HG02973 (cell line): Measurements from ENCODE around the gene RSKR.
"Not testable (repeated sequence)": the region's sequence is repeated elsewhere in the genome, so short reads cannot be mapped to it uniquely, and the experiment has no call there.

ENCODE experiments used
- ATAC-seq: cut with Tn5 transposase; IDR thresholded peaks from one replicate; pipeline ENCODE4 v1.9.1; 2021; ENCODE audit warnings: moderate library complexity; ENCODE audit not compliant: unreplicated experiment

Gene RSKR, protein sequence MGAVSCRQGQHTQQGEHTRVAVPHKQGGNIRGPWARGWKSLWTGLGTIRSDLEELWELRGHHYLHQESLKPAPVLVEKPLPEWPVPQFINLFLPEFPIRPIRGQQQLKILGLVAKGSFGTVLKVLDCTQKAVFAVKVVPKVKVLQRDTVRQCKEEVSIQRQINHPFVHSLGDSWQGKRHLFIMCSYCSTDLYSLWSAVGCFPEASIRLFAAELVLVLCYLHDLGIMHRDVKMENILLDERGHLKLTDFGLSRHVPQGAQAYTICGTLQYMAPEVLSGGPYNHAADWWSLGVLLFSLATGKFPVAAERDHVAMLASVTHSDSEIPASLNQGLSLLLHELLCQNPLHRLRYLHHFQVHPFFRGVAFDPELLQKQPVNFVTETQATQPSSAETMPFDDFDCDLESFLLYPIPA

DNA sequence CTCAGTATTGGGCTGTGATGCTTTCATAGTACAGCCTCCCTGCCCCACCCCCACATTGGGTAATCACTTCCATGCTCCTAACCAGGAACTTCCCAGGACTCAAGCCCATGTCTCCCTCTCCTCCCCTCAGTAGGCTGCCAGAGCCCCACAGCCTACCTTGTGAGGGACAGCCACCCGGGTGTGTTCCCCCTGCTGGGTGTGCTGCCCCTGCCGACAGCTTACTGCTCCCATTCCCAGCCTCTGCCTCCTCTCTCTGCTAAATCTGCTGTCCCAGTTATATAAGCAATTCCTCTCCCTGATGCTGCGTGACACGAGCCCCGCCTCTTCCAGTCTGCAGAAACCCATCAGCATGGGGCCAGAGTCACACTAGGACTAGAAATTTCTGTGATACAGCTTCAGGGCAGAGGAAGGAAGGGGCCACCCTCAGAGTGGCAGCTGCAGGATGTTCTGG is at the start of gene RSKR:
Gene RSKR, minus strand, starts transcription at position 255 of the 451 bp plus-strand sequence. Its CDS starts 24 bp downstream, at position 231.
- ATAC-seq, result no peak

DNA sequence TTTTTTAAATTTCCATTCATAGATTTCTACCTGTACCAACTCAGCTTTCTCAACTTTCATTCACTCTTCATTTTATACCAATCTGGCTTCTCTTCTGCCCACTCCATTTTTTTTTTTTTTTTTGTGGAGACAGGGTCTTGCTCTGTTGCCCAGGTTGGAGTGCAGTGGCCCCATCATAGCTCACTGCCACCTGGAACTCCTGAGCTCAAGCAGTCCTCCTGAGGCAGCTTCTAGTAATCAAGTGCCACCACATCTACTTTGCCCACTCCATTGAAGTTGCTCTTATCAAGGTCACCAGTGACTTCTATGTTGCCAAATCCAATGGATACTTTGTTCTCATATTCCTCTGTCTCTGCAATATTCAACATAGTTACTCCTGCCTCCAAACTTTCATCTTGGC is 49.7 kb upstream of the RSKR start:
- ATAC-seq, result no peak

DNA sequence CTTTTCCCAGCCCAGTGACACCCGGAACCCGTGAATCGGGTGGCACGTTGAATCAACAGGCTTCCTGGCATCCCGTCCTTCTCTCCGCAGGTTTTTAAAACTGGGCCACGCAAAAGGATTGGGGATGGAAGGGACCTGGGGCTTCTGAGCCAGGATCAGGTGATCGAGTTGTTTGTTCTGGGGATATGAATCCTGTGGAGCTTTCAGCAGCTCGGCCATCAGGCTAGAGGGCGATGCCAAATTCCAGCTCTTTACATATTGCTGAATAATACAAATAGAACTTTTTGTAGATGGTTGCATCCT is 48.5 kb upstream of the RSKR start:
- ATAC-seq, result peak; percentile 6

DNA sequence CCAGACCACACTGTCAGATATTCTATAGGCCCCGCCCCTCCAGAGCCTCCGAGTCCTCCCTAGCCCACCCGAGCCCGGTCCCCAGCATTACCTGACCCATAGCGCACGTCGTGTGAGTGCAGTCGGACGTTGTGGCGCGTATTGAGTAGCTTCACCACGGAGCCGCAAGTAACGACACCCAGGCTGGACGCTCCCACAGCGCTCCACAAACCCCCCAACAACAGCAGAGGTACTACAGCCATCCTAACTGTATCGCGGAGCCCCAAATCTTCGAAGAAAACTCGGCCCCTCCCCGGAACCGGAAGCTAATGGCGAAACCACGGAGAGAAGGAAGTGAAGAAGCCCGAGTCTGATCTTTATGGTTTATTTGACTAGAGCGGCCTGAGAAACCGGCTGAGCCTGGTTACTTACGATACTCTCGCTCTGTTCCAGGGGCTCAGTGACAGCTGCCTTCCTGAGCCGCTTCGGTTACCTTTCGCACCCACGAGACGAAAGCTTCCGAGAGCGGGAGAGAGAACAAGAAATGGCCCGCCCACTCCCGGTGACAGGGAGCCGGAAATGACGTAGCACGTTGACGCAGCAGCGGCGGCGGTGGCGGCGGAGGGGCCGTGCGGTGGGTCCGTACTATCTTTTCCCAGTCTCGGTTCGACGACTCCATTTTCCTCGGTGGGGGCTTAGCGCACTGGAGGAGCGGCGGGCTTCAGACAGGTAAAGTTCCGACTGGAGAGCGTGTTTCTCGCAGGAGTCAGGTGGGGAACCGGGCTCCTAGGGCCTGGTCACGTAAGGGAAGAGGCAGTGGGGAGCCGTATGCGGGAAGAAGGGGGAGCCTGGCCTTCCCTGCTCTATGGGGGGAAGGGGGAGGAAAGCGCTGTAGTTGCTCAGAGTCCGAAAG is 47.9 kb upstream of the RSKR start, which contains the start of the genes SDF2 and SUPT6H:
Gene SDF2, minus strand, starts transcription at position 272 of the 892 bp plus-strand sequence. Its CDS starts 30 bp downstream, at position 242.
Gene SUPT6H, plus strand, starts transcription at position 571 of the 892 bp plus-strand sequence. CDS start 11,197 bp downstream, outside the sequence.
- ATAC-seq, result peak; percentile 78

DNA sequence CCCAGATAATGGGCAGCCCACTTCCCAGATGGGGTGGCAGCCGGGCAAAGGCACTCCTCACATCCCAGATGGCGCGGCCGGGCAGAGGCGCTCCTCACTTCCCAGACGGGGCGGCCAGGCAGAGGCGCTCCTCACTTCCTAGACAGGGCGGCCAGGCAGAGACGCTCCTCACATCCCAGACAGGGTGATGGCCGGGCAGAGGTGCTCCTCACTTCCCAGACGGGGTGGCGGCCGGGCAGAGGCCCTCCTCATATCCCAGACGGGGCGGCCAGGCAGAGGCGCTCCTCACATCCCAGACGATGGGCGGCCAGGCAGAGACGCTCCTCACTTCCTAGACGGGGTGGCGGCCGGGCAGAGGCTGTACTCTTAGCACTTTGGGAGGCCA is 45.5 kb upstream of the RSKR start:
- not testable (repeated sequence) for ATAC-seq

DNA sequence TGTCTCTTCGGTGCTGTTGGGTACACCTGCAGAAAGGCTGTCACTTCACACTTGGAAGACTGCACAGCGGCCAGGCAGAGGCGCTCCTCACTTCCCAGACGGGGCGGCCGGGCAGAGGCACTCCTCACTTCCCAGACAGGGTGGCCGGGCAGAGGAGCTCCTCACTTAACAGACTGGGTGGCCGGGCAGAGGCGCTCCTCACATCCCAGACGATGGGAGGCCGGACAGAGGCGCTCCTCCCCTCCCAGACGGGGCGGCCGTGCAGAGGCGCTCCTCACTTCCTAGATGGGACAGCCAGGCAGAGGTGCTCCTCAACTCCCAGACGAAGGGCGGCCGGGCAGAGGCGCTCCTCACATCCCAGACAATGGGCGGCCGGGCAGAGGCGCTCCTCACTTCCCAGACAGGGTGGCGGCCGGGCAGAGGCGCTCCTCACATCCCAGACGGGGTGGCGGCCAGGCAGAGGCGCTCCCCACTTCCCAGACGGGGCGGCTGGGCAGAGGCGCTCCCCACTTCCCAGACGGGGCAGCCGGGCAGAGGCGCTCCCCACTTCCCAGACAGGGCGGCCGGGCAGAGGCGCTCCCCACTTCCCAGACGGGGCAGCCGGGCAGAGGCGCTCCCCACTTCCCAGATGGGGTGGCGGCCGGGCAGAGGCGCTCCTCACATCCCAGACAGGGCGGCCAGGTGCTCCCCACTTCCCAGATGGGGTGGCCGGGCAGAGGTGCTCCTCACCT is 44.9 kb upstream of the RSKR start:
- ATAC-seq, result not testable (repeated sequence)

DNA sequence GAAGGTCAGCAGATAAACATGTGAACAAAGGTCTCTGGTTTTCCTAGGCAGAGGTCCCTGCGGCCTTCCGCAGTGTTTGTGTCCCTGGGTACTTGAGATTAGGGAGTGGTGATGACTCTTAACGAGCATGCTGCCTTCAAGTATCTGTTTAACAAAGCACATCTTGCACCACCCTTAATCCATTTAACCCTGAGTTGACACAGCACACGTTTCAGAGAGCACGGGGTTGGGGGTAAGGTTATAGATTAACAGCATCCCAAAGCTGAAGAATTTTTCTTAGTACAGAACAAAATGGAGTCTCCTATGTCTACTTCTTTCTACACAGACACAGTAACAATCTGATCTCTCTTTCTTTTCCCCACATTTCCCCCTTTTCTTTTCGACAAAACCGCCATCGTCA is 44.4 kb upstream of the RSKR start:
- not testable (repeated sequence) for ATAC-seq

DNA sequence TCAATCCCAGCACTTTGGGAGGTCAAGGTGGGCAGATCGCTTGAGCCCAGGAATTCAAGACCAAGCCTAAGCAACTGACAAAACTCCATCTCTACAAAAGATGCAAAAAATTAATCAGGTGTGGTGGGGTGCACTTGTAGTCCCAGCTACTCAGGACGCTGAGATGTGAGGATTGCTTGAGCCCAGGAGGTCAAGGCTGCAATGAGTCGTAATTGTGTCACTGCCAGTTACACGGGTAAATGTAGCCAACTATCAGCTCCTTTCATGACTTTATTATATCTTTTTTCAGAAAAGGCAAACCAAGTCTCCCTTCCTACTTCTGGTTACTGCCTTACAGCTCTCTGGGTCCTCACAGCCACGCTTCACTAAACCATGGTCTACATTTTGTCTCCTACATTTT is 43.8 kb upstream of the RSKR start:
- ATAC-seq, result no peak

DNA sequence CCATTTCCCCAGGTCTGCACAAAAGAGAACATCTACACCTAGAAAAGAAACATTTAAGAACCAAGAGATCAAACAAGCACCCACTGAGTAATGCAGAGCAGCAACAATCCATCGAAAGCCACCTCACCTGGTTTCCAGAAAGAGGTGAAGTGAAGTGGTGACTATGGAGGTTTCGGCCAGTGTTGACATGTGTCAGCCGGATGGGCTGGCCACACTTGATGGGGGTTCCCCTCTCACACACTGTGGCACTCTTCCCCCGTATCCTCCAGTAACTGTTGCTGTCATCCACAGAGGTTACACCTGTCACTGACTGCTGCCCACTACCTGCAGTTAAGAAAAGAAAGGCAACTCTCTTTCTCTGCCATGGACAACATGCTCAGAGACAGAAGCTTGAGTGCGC is 41.2 kb upstream of the RSKR start:
- ATAC-seq, result no peak

DNA sequence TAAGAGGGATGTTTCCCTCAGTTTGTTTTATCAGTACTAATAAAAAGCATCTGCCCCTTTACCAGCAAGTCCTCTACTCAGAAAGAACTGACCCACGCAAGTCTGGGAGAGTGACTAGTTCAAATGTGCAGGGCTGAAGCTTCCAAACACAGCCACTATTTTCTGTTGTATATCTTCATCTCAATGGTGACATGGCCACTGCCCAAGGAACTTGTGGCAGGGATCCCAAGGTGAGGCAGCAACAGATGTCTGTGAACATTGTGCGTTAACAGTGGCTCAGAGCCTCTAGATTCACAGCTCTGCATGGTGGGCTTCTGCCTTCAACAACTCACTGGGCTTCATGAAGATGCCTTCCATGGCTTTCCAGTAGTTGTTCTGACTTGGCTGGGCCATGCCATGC is 34.7 kb upstream of the RSKR start:
- ATAC-seq, result no peak

DNA sequence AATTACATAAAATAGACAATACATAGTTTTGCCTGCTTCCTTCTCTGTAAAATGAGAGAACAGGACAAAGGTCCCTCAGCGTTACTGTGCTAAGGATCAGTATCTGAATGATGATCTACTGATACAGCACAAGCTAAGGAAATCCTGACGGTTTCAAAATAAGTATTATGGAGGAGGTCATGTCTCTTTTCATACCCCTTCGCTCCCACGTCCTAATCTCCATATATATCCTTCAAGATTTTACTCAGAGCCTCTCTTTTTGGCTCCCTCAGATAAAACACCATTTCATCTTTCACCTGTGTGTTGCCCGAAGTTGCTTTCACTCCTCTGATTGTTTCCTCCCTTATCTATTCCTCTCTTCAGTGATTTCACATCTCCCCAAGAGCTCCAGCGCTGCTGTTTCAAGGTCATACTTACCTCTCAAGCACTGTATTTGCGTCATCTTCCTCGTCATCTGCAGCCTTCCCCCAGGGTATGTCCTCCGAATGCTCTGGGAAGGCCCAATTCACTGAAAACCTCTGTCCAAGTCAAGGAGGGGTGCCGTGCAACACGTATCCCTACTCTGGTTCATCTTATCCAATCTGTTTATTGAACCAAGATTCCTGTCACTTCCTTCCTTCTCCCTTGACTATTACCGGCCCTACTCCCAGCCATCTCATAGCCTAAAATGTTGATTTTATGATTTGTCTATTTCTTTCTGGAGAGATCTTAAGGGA is 32.2 kb upstream of the RSKR start:
- no peak for ATAC-seq

DNA sequence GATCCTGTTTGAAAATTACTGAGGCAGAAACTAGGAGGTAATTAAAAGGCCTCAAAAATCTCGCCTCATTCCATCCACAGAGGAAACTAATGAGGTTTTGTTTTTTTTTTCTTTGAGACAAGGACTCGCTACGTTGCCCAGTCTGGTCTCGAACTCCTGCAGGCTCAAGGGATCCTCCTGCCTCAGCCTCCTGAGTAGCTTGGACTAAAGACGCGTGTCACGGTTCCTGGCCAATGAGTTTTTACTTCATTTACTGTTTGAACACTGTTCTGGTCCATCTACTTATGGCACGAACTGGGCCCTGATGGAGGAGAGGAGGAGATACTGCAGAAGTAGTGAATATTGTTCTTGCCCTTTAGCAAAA is 31.6 kb upstream of the RSKR start:
- ATAC-seq, result no peak

DNA sequence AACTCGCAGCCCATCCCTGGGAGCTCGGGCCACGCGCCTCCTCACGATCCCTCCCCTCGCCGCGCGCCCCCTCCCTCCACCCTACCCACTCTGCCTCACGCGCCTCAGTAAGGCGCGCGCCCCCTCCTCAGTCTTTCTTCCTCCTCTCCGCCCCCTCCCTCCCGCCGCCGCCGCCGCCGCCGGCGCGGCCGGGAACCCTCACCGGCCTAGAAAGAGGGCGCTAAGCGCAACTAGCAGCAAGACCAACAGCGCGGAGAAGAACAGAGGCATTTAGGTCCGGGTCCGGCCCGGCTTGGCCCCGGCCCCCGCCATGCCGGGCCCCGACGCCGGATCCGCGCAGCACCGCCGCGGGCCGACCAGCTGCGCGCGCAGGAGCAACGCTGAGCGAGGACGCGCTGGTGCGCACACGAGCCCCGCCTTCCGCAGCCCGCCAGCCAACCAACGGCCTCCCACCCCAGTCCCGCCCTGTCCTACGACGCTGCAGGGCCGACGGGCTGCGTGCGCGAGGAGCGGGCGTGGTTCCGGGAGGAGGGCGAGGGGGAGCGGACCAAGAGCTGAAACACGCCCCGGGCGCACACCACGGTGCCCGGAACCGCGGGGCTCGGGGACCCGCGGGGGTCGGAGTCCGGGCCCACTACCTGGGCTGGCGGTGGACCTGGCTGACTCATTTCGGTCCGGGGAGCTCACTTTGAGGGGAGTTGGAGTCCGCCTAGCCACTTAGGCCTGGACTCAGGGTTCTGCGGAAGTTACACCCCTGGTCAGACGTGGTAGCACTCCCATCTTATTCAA is 31.0 kb upstream of the RSKR start, which contains the start of gene BLTP2:
Gene BLTP2, minus strand, starts transcription at position 372 of the 789 bp plus-strand sequence. Its CDS starts 102 bp downstream, at position 270.
- ATAC-seq, result peak; percentile 88

DNA sequence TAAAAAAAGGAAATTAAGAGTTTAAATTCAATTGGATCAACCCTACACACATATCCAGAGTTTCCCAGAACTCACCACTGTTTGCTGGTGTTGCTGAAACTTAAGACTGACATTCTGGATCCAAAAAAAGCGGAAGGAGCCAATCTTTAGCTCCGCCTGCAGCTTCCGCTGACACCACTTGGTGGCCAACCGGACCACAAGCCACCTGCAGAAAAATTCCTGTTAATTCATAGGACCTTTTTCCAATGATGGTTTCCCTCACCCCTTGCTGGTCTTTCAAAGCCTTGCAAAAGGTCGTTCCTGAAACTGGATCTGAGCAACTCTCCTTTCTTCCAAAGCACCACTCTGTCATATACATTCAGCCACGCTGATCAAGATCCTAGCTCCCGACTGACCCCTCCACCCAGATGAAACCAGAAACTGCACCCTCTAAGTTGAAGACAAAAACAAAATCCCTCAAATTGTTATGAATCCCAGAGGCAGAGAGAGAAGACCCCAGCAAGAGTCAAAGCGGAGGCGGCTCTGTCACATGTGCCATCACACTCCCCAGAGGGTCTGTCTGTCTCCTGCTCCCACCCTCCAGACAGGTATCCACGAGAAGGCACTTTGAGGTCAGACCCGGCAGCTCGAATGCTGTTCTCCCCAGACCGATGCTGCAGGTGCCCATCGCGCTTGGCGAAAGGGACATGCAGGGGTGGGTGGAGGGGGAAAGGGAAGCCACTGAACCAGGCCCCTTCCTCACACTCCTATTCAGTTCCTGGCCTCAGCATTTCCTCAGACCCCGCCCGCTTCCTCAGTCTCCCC is 30.2 kb upstream of the RSKR start:
- ATAC-seq, result peak; percentile 9

DNA sequence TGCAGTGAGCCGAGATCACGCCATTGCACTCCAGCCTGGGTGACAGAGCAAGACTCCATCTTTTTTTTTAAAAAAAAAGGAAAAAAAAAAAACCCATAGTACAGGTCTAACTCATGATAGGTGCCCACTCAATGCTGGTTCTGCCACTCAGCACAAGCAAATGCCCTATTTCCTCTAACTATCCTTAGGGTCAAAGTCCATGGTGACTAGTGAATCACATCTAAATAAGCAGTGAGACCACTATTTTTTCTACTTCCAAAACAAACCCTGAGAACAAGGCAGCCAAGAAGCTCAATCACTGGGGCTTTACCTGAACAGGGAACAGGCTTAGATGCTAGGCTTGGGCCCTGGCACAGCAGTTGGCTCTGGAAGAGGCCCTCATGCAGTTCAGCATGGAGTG is 27.6 kb upstream of the RSKR start:
- ATAC-seq, result no peak

DNA sequence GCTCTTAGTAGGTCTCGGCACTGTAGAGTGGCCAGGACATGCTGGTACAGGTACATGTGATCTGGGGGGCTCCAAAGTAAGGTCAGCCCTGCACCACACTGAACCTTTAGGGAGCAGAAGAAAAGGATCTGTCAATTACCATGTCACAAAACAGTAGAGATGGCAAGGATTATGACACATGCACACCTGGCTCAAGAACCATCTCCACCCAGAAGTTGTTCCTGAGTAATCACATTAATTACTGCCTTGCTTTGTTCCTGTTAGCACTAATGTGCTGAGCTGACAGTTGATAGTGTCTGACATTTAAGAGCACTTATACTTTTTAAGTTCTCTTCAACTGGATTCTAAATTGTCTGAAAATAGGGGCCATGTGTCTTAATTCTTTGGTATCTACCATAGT is 21.5 kb upstream of the RSKR start:
- ATAC-seq, result no peak

DNA sequence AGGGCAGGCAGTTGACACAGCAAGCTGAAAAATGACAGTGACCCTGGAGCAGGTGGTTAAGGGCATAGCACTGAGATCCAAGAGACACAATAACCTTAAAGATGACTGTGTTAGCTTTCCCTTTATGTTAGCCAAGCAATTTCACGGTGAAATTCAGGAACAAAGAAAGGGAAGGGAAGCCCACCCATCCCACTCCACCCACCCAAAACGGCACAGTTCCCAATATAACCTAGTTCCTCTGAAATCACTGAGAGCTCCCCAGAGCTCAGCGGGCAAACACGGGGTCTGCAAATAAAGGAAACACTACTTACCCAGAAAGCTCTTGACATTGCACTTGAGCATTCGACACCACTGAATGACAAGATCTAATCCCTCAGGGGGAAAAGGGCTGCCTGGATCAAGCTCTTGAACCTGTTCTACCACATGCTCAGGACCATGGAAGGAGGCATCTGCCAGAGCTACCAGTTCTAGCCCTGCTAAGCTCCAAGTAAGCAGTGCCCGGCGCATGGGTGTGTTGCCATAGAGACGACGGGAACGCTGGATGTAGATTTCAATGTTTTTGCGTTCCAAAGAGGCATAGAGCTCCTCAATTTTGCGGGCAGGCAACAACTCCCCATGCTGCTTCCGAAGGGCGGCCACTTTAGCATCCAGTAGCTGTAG is 20.4 kb upstream of the RSKR start:
- no peak for ATAC-seq

DNA sequence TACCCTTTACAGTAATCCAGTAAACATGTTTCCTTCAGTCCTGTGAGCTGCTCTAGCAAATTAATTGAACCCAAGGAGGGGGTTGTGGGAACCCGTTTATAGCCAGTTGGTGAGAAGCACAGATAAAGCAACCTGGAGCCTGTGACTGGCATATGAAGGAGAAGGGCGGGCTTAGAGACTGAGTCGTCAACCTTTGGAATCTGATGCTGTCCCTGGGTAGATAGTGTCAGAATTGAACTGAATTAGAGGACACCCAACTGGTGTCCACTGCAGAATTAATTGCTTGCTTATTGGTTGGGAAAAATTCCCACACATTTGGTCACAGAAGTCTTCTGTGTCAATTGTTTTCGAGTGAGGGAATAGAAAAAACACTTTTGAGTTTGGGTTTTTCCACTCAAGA is 12.8 kb upstream of the RSKR start:
- ATAC-seq, result no peak
